HG03460 (cell line): ENCODE results near the gene C4B.
"Not testable (repeated sequence)": the region's sequence is repeated elsewhere in the genome, so short reads cannot be mapped to it uniquely, and the experiment has no call there.

Source experiments
- ATAC-seq: cut with Tn5 transposase; IDR thresholded peaks from one replicate; pipeline ENCODE4 v1.9.1; 2021; ENCODE audit not compliant: unreplicated experiment

The C4B gene

DNA sequence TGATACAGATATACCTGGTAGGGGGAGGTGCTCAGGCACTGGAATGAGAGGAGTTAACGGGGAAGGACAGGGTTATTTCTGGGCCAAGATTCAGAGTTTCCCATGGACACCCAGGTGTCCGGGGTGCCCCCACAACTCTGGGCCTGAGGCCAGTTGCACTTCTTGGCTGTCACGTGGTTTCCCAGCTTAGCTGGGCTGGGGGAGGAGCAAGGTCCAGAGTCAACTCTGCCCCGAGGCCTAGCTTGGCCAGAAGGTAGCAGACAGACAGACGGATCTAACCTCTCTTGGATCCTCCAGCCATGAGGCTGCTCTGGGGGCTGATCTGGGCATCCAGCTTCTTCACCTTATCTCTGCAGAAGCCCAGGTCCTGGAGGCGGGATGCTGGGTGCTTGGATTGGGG is at the start of gene C4B:
TSS of gene C4B (plus strand) at position 249 of the 400 bp plus-strand sequence. CDS start at position 300, 51 bp downstream.
- ATAC-seq, result not testable (repeated sequence)

DNA sequence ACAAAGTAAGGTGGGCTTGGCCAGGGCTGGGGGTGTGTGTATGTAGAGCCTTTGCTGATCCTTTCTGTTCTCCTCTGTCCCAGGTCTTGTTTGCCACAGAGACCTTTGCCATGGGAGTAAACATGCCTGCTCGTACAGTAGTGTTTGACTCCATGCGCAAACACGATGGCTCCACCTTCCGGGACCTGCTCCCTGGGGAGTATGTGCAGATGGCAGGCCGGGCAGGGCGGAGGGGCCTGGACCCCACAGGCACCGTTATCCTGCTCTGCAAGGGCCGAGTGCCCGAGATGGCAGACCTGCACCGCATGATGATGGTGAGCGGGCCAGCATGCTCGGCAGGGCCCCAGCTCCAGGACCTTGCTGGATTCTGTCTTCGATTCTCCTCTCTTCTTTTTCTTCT is 48.9 kb upstream of the C4B start:
- no peak for ATAC-seq

DNA sequence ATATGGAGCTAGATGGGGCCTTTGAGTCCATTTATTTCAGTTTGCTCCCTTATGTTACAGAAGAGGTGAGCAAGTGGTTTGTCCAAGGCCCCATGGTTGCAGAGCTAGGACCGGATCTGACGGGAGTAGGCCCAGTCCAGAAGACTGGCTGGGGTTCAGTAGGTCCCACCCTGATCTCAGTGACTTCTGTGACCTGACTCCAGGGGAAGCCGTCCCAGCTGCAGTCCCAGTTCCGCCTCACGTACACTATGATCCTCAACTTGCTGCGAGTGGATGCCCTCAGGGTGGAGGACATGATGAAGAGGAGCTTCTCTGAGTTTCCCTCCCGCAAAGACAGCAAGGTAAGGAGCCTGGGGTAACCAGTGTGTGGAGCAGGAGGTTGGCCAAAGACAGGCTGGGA is 48.1 kb upstream of the C4B start:
- no peak for ATAC-seq

DNA sequence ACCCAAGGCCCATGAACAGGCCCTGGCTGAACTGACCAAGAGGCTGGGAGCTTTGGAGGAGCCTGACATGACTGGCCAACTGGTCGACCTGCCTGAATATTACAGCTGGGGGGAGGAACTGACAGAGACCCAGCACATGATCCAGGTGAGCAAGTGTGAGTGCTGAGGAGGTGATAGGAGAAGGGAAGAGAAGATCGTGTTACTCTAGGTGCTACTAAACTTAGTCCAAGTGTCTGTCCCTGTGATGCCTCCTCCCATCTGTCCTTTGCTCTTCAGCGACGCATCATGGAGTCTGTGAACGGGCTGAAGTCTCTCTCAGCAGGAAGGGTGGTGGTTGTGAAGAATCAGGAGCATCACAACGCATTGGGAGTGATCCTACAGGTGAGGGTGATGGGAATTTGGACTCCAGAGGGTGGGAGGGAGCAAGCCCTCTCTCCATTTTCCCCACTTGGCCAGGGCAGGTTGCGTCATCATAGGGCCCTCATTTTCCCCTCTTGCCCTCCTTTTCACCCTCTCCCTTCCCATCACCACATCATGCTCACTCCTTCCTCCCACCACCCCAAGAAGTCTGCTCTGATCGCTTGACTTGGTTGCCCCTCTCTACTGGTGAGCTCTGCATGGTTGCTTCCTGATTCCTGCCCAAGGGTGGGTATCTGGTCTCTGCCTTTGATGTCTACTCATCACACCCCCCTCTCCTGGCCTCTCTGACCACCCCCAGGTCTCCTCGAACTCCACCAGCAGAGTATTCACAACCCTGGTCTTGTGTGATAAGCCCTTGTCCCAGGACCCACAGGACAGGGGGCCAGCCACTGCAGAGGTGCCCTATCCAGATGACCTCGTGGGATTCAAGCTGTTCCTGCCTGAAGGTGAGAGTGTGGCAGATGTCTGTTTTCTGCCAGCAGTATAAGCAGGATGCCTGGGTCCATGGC is 47.3 kb upstream of the C4B start:
- ATAC-seq, result no peak

DNA sequence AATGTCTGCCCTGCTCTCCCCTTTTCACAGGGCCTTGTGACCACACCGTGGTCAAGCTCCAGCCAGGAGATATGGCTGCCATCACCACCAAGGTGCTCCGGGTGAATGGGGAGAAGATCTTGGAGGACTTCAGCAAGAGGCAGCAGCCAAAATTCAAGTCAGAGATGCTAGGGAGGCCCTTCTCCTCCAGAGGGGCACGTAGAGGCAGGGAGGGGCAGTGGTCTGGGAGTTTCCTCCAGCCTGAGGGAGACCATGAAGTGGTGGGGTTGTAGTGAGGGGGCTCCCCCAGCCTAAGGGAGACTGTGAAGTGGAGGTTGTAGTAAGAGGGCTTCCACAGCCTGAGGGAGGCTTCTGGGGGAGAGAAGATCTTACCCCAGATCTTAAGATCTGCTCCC is 46.7 kb upstream of the C4B start:
- ATAC-seq, result no peak

DNA sequence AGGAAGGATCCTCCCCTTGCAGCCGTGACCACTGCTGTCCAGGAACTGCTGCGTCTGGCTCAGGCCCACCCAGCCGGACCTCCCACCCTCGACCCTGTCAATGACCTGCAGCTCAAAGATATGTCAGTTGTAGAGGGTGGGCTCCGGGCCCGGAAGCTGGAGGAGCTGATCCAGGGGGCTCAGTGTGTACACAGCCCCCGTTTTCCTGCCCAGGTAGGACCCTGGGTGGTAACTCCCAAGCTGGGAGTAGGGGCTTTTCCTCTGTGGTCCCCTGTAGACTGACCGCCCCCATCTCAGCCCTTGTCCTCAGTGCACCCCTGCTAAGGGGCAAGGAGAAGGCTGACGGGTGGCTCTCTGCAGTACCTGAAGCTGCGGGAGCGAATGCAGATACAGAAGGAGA is 46.3 kb upstream of the C4B start:
- no peak for ATAC-seq

DNA sequence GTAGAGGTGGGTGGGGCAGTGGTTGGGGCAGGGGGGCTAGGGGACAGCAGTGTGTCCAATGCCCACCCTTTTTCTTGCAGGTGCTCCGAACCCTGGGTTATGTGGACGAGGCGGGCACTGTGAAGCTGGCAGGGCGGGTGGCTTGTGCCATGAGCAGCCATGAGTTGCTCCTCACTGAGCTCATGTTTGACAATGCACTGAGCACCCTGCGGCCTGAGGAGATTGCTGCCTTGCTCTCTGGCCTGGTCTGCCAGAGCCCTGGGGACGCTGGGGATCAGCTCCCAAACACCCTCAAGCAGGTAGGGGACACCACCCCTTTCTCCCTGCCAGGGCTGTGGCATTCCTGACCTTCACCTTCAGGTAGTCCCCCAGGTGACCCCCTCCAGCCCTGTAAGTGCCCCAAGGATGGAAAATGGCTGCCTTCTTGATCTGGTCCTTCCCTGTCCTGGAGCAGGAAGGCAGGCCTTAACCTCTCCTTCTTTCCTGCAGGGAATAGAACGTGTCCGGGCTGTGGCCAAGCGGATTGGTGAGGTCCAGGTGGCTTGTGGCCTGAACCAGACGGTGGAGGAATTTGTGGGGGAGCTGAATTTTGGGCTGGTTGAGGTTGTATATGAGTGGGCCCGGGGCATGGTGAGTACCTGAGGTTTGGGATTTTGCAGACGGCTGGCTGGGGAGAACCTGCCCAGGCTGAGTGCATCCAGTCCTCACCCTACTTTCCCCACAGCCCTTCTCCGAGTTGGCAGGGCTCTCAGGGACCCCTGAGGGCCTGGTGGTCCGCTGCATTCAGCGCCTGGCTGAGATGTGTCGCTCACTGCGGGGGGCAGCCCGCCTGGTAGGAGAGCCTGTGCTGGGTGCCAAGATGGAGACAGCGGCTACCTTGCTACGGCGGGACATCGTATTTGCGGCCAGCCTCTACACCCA is 45.5 kb upstream of the C4B start:
- no peak for ATAC-seq

DNA sequence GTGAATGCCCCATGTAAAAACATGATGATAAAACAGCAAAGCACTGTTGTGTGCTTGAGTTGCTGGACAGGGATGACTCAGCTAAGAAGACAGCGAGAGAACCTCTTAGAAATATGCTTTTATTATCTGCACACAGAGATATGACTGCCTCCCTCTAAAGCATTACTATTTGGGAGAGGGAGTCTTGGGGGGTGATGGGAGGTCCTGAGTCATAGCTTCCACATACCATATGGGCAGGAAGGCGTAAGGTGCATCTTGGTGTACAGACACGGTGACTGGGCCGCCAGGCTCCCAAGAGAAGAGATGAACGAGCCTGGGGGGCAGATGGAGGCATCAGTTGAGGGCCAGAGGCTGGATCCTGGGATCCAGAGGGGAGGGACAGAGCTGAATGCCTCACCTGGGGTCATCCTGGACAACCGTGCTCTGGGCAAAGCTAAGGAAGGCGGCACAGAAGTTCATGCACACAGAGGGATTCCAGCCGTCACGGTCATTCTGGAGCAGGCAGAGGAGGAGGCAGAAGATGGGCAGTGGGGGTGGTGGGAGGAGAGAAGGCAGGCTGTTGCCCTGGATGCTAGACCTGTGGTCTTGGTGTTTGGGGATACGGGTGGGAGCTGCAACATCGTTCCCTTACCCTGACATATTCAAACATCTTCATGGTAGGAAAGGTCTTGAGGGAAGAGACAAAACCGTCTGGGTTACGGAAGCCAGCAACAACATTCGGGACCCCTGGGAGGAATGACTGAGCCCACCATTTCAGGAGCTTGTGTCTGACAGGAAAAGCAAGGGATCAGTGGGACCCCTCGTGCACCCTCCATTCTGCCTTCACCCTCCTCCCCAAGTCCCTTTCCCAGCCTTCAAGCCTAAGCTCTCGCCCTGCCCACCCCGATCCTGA is 44.6 kb upstream of the C4B start:
- ATAC-seq, result no peak

DNA sequence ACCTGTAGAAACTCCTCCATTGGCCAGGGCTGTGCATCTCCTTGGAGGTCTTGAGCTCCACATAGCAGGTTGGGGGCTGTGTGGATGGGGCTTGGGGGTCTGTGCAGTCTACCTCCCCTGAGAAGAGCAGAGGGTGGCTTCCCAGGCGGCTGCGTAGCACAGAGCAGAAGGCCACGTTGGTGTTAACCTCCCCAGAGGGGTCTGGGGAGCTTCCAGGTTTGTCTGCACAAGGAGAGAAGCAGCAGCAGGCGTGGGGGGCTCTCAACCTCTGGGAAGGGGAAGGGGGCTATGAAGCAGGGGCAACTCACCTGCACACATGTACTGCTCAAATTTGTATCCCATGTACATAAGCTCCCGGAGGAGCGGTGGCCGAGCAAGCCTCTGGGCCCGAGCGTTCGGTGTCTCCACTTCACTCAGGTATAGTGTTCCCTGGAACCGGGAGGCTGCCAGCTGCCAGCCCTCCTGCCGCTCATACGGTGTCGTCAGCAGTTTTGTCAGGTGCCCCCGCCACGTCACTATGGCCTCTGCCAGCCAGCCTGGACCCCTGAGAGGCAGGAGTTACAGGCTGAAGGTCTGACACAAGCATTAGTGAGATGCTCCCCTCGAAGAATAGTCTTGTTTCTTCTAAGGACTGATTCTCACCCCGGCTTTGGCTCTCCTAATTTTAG is 43.9 kb upstream of the C4B start:
- ATAC-seq, result no peak

DNA sequence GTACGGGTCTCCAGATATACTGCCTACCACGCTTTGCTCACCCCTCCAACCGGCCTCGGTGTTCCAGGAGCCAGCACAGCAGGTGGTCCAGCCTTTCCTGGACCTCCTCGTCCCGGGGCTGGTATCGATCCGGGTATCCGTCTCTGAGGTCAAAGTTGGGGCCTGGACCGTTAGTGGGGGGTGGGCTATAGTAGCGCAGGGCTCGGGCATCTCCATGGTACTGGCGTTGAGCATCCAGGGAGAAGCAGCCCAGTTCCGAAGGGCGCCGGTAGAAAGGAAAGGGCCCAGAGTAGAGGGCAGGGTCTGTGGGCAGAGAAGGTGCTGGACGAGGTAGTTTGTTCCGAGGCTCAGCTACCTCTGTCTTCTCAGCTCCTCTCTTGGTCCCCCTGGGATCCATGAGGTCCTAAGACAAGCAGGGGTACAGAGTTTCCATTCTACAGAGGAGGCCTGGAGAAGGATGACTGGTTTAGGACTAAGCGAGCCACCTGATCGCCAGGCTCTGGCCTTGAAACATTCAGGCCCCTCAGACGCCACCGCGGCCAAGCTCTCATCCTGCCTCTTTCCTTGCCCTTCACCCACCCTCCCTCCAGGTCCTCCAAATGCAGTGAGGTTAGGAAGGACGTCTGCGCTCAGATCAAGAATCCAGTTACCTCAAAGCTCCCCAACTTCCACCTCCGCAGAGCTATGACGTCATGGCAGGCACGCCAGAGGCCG is 43.2 kb upstream of the C4B start:
- ATAC-seq, result no peak

DNA sequence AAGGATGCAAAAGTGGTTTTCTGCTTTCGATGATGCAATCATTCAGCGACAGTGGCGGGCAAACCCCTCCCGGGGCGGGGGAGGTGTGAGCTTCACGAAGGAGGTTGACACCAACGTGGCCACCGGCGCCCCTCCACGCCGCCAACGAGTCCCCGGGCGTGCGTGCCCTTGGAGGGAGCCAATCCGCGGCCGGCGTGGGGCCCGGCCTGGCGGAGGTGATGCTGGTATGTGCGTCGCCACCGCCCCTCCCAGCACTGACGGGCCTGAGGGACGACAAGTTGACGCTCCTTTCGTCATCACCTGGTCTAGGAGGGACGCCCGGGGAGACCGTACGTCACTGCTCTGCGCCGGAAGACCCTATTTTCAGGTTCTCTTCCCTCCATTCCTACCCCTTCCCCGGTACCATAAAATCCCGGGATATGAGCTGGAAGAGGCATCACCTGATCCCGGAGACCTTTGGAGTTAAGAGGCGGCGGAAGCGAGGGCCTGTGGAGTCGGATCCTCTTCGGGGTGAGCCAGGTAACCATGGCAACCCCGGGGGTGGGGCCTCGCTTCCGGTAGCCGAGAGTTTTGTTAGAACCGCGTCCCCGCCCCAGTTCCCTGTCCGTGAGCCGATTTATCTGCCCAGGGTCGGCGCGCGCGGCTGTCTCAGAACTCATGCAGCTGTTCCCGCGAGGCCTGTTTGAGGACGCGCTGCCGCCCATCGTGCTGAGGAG is 42.4 kb upstream of the C4B start, which contains the start of gene DXO:
TSS of gene DXO (minus strand) at position 146 of the 716 bp plus-strand sequence. CDS start 463 bp downstream, outside the sequence.
- peak; percentile 82 for ATAC-seq

DNA sequence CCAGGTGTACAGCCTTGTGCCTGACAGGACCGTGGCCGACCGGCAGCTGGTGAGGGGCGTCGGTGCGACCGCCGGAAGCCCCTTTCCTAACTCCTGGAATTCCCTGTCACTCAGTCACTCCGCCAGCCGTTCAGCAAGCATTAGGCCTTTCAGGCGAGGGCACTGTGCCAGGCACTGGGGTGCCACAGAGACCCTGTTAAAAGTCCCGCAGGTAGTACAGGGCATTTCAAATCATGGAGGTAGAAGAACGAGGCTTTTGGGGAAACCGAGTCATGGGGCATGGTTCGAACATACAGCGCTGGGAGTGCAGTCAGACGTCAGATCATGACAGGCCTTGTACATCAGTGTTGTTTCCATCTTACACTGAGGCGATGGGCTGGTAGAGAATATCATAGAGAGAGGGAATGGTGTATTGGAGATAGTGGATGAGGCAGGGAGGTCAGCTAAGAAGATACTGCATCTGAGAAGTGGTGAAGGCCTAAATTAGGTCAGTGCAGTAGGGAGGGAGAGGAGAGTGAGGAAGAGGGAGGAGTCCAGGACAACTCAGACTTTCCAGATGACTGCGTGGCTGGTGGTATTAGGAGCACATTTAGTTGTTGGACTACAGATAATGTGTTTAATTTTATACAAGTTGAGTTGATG is 41.8 kb upstream of the C4B start:
- ATAC-seq, result no peak

DNA sequence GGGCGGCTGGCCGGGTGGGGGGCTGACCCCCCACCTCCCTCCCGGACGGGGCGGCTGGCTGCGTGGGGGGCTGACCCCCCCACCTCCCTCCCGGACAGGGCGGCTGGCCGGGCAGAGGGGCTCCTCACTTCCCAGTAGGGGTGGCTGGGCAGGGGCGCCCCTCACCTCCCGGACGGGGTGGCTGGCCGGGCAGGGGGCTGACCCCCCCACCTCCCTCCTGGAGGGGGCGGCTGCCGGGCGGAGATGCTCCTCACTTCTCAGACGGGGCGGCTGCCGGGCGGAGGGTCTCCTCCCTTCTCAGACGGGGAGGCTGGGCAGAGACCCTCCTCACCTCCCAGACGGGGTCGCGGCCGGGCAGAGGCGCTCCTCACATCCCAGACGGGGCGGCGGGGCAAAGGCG is 38.5 kb upstream of the C4B start:
- not testable (repeated sequence) for ATAC-seq

DNA sequence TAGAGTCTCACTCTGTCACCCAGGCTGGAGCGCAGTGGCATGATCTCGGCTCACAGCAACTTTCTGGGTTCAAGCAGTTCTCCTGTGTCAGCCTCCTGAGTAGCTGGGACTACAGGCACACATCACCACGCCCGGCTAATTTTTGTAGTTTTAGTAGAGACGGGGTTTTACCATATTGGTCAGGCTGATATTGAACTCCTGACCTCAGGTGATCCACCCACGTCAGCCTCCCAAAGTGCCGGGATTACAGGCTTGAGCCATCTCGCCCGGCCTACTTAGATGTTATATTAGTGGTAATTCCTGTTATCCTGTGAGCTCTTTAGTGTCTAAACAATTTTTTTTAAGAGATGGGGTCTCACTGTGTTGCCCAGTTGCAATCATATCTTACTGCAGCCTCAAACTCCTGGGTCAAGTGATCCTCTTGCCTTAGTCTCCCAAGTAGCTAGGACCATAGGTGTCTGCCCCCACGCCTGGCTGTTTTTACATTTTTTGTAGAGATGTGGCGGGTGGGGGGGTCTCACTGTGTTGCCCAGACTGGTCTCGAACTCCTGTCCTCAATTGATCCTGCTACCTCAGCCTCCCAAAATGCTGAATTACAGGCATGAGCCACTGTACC is 36.7 kb upstream of the C4B start:
- no peak for ATAC-seq

DNA sequence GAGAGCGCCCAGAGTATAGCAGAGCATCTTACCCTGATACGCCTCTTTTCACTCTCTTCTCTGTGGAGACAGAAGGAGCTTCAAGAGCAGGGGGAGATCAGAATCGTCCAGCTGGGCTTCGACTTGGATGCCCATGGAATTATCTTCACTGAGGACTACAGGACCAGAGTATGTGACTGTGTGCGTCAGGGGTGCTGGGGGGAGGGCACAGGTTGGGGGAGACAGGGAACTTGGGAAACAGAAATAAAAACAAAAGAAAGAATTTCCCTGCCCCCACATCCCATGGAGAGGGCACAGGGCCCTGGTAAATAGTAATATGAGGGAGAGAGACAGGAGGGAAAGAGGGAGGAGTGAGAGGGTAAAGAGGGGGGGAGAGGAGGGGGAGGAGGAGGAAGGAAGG is 35.8 kb upstream of the C4B start:
- no peak for ATAC-seq

DNA sequence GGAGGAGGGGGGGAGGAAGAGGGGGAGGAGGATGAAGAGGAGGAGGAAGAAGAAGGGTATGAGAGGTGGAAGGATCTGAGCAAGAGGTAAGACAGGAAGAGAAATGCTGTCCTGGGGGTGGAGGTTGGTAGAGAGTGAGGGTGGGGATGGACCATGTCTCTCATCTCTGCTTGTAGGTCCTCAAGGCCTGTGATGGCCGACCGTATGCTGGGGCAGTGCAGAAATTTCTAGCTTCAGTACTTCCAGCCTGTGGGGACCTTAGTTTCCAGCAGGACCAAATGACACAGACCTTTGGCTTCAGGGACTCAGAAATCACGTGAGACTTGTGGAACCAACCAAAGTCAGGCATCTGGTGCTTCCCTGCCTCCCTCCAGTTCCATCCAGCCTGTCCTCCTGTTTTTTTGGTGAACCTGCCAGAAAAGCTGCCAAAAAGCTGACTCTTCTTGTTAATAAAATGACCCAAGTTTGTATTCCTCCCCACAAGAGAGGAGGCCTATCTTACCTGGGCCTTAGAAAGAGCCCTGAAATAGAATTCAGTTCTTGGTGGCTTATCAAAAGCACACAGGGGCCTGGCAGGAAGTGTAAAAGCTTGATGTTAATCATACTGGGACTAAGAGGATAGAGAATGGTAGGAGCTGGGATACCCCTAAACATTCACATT is 35.2 kb upstream of the C4B start:
- ATAC-seq, result no peak

DNA sequence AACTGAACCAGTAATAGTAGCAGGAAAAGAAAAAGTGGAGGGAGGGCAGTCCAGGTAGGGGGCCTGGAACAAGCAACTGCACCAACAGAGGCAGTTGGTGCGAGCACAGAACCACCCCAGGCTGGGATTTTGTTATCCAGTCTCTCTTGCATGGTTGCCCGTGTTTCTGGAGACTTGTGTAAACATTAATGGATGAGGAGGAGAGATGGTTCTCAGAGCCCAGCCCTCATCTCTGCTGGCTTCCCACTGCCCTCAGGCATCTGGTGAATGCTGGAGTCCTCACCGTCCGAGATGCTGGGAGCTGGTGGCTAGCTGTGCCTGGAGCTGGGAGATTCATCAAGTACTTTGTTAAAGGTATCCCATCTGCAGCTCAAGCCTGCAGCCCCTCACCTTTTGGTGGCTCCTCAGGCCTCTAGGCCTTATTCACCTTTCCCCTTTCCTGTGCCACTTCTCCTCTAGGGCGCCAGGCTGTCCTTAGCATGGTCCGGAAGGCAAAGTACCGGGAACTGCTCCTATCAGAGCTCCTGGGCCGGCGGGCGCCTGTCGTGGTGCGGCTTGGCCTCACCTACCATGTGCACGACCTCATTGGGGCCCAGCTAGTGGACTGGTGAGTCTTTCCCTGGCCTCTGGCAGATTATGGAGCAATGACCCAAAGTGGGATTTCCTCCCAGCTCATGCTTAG is 34.3 kb upstream of the C4B start:
- ATAC-seq, result not testable (repeated sequence)
